RWPE1 (cell line): ENCODE measurements around the gene TAS1R1.

Source experiments
- CTCF ChIA-PET: fragments of 350-600 bp; sonication (Branson Sonifier 250); formaldehyde crosslinking; extraction: SDS; loops from one replicate; lab custom pipeline; 2021; lab: Yijun Ruan, JAX
- POLR2A ChIA-PET: fragments of 400-600 bp; formaldehyde crosslinking; extraction: SDS; loops from one replicate; lab custom pipeline; 2020; ENCODE audit warnings: antibody characterized with exemption; ENCODE audit not compliant: low non-redundant PET; lab: Yijun Ruan, JAX
- DNase-seq: peaks from one replicate; pipeline ENCODE4 v3.0.0; 2012; ENCODE audit warnings: low spot score
- H3K27ac ChIP-seq: fragments of 450-650 bp; 2 replicates; pipeline ENCODE4 v1.5.1; 2017
- CTCF ChIP-seq: fragments of 450-650 bp; conservative IDR thresholded peaks from 2 replicates; pipeline ENCODE4 v1.5.1; 2017; ENCODE audit warnings: low read depth, mild to moderate bottlenecking

TAS1R1 gene

GRCh38 chr1:6511561-6512244 lies 43.4 kb upstream of the TAS1R1 start:
- POLR2A ChIA-PET: no interaction called here
- CTCF ChIA-PET: interaction anchor here (0.6 kb wide), 1 partner anchor 214 kb away, joined by 3 read pairs; no protein-coding TSS in a partner anchor
- no peak for TF ChIP-seq CTCF
- DNase-seq: no peak
- H3K27ac ChIP-seq: no peak overlapping the region

- POLR2A ChIA-PET: no interaction called here
- no peak overlapping the region for H3K27ac ChIP-seq
Observed at GRCh38 chr1:6512245-6512907, 42.7 kb upstream of the TAS1R1 start.

GRCh38 chr1:6512908-6513280 lies 42.2 kb upstream of the TAS1R1 start:
- DNase-seq: no peak
- H3K27ac ChIP-seq: peak overlapping the region; percentile 15; the same call in 1 of the 2 replicates
- TF ChIP-seq CTCF: no peak
- CTCF ChIA-PET: interaction anchor here (1.0 to 1.3 kb wide), 2 partner anchors 9 to 10 kb away, joined by 3 to 6 read pairs; no protein-coding TSS in a partner anchor
- POLR2A ChIA-PET: no interaction called here

More at GRCh38 chr1:6512245-6512907, 42.7 kb upstream of the TAS1R1 start:
- DNase-seq: no peak
- no peak for TF ChIP-seq CTCF
- CTCF ChIA-PET: interaction anchor here (0.6 to 1.3 kb wide), 4 partner anchors 9 to 214 kb away, joined by 3 to 6 read pairs (median 3); no protein-coding TSS in a partner anchor

- DNase-seq: no peak
- peak overlapping the region; percentile 15; the same call in 1 of the 2 replicates for H3K27ac ChIP-seq
- POLR2A ChIA-PET: no interaction called here
- CTCF ChIA-PET: interaction anchor here (1.0 to 1.3 kb wide), 2 partner anchors 8 to 10 kb away, joined by 3 to 6 read pairs; no protein-coding TSS in a partner anchor
- no peak for TF ChIP-seq CTCF
Observed at GRCh38 chr1:6513320-6513801, 41.7 kb upstream of the TAS1R1 start.

GRCh38 chr1:6515771-6516170 lies 39.3 kb upstream of the TAS1R1 start:
- ChIA-PET POLR2A (no interaction called here), CTCF (no interaction called here)
- peak overlapping the region; percentile 20; the same call in 1 of the 2 replicates for H3K27ac ChIP-seq

More at GRCh38 chr1:6515771-6516170, 39.3 kb upstream of the TAS1R1 start:
- no peak for DNase-seq
- no peak for TF ChIP-seq CTCF
